NCI-H774 (cell line): ENCODE results near the gene ASCL2.

ENCODE experiments used
- DNase-seq: peaks from one replicate; lab custom pipeline; 2025; lab: John Stamatoyannopoulos, UW

The ASCL2 gene

GRCh38 chr11:2270322-2271076 lies at the start of gene ASCL2:
Gene ASCL2, minus strand, starts transcription at chr11:2270588. Its CDS starts 256 bp downstream, at chr11:2270332.
- no peak for DNase-seq

GRCh38 chr11:2319791-2320472 lies 49.5 kb upstream of the ASCL2 start:
- no peak for DNase-seq

GRCh38 chr11:2318707-2319106 lies 48.3 kb upstream of the ASCL2 start:
- no peak for DNase-seq

- DNase-seq: no peak
These were observed 47.7 kb upstream of the ASCL2 start for GRCh38 chr11:2318123-2318522.

- no peak for DNase-seq
These were observed 47.1 kb upstream of the ASCL2 start for GRCh38 chr11:2317354-2318050.

- no peak for DNase-seq
These were observed 46.5 kb upstream of the ASCL2 start for GRCh38 chr11:2316963-2317244.

GRCh38 chr11:2316169-2316962 lies 46.0 kb upstream of the ASCL2 start:
- DNase-seq: no peak

GRCh38 chr11:2315395-2316168 lies 45.2 kb upstream of the ASCL2 start:
- DNase-seq: no peak

- DNase-seq: no peak
These were observed 44.4 kb upstream of the ASCL2 start for GRCh38 chr11:2314525-2315394.

GRCh38 chr11:2314136-2314524 lies 43.7 kb upstream of the ASCL2 start:
- DNase-seq: no peak

- DNase-seq: no peak
These were observed 42.9 kb upstream of the ASCL2 start for GRCh38 chr11:2313051-2313951.

- DNase-seq: no peak
These were observed 42.0 kb upstream of the ASCL2 start for GRCh38 chr11:2312232-2313042.

- no peak for DNase-seq
These were observed 41.2 kb upstream of the ASCL2 start for GRCh38 chr11:2311353-2312133.

- no peak for DNase-seq
These were observed 40.5 kb upstream of the ASCL2 start for GRCh38 chr11:2310786-2311352.

GRCh38 chr11:2310073-2310785 lies 39.8 kb upstream of the ASCL2 start:
- no peak for DNase-seq

- DNase-seq: no peak
These were observed 39.1 kb upstream of the ASCL2 start for GRCh38 chr11:2309251-2310072.
